ENCODE measurements around the gene PROSER3. TPM values are rescaled to one million over a fixed set of nuclear protein-coding genes. Genes with fewer than 3 reads are reported as not detected.
A peak's percentile ranks its signal among the peaks of the same experiment; 100 is the strongest.

The PROSER3 gene
- total and polyA plus RNA-seq, 2 experiments from 2014 or later = 2.7 to 12.6 TPM

GRCh38 chr19:35754370-35755130 is 3.4 kb upstream of the PROSER3 start:
- 69 to 70% methylated on average over 11 to 13 of the region's 13 CpGs for WGBS, 2 experiments (ENCODE audit: low coverage in 1 of 2, low lambda C conversion rate in 2 of 2, missing lambda C conversion rate in 2 of 2)
- Histone ChIP-seq H3K9me3 (ENCODE audit: low read depth) (no peaks in the 10 kb centered on the region), H3F3A (ENCODE audit: insufficient read depth) (peaks cover 3% of the 10 kb centered on the region; the same call in 1 of the 2 replicates), H3K4me1 (ENCODE audit: insufficient read depth) (peaks cover 24% of the 10 kb centered on the region), H3K4me2 (ENCODE audit: unreplicated experiment) (no peak overlapping the region), H3K79me2 (ENCODE audit: insufficient read depth) (peaks cover 27% of the 10 kb centered on the region), H3K36me3 (ENCODE audit: low read depth) (no peaks in the 10 kb centered on the region), H3K27ac (peak overlapping the region; percentile 97), H3K9me2 (ENCODE audit: insufficient read depth) (no peaks in the 10 kb centered on the region), H4K20me1 (ENCODE audit: insufficient read depth) (no peaks in the 10 kb centered on the region), H3K4me3 (no peak overlapping the region), H3K27me3 (replicated peaks; ENCODE audit: insufficient read depth) (no peaks in the 10 kb centered on the region), H2AFZ (no peak overlapping the region), H3K9ac (peak overlapping the region; percentile 86)
- in situ Hi-C loops (cut with MboI) = no loop called here
- no peak for DNase-seq
- TF ChIP-seq EZH2phosphoT487 (IDR thresholded peaks at IDR 0.05; ENCODE audit: insufficient read depth, low read depth) = no peak
- no peak for TF ChIP-seq EZH2 (IDR thresholded peaks at IDR 0.05; ENCODE audit: insufficient read depth, poor library complexity, severe bottlenecking)

GRCh38 chr19:35755131-35755549 is 2.8 kb upstream of the PROSER3 start:
- peak overlapping the region; percentile 91 for H3K4me2 ChIP-seq (ENCODE audit: unreplicated experiment)
- H3K36me3 ChIP-seq (ENCODE audit: low read depth) = no peaks in the 10 kb centered on the region
- H3K27ac ChIP-seq = peak overlapping the region; percentile 97
- in situ Hi-C loops (cut with MboI) = no loop called here
- H3F3A ChIP-seq (ENCODE audit: insufficient read depth) = peaks cover 3% of the 10 kb centered on the region; the same call in 1 of the 2 replicates
- peak overlapping the region; percentile 84 for H3K4me3 ChIP-seq
- TF ChIP-seq EZH2 (IDR thresholded peaks at IDR 0.05; ENCODE audit: insufficient read depth, poor library complexity, severe bottlenecking) = no peak
- no peak for TF ChIP-seq EZH2phosphoT487 (IDR thresholded peaks at IDR 0.05; ENCODE audit: insufficient read depth, low read depth)
- H3K9me2 ChIP-seq (ENCODE audit: insufficient read depth) = no peaks in the 10 kb centered on the region
- H3K9ac ChIP-seq = peak overlapping the region; percentile 86
- no peak for DNase-seq
- no peaks in the 10 kb centered on the region for H4K20me1 ChIP-seq (ENCODE audit: insufficient read depth)
- H3K4me1 ChIP-seq (ENCODE audit: insufficient read depth) = peaks cover 21% of the 10 kb centered on the region
- H2AFZ ChIP-seq = peak overlapping the region; percentile 42; the same call in 1 of the 2 replicates
- 26 to 37% methylated on average over 10 to 17 of the region's 17 CpGs for WGBS, 2 experiments (ENCODE audit: low coverage in 1 of 2, low lambda C conversion rate in 2 of 2, missing lambda C conversion rate in 2 of 2)
- peaks cover 27% of the 10 kb centered on the region for H3K79me2 ChIP-seq (ENCODE audit: insufficient read depth)
- no peaks in the 10 kb centered on the region for H3K27me3 ChIP-seq (replicated peaks; ENCODE audit: insufficient read depth)
- H3K9me3 ChIP-seq (ENCODE audit: low read depth) = no peaks in the 10 kb centered on the region

- 2 to 4% methylated on average over 27 to 55 of the region's 74 CpGs for WGBS, 2 experiments (ENCODE audit: low coverage in 1 of 2, low lambda C conversion rate in 2 of 2, missing lambda C conversion rate in 2 of 2)
- no peaks in the 10 kb centered on the region for H4K20me1 ChIP-seq (ENCODE audit: insufficient read depth)
- H3F3A ChIP-seq (ENCODE audit: insufficient read depth) = peaks cover 3% of the 10 kb centered on the region; the same call in 1 of the 2 replicates
- peak overlapping the region; percentile 86 for H3K9ac ChIP-seq
- peaks cover 27% of the 10 kb centered on the region for H3K79me2 ChIP-seq (ENCODE audit: insufficient read depth)
- H3K27ac ChIP-seq = peak overlapping the region; percentile 97
- no peaks in the 10 kb centered on the region for H3K9me3 ChIP-seq (ENCODE audit: low read depth)
- TF ChIP-seq EZH2phosphoT487 (IDR thresholded peaks at IDR 0.05; ENCODE audit: insufficient read depth, low read depth) (no peak), EZH2 (IDR thresholded peaks at IDR 0.05; ENCODE audit: insufficient read depth, poor library complexity, severe bottlenecking) (no peak)
- H3K36me3 ChIP-seq (ENCODE audit: low read depth) = peaks cover 2% of the 10 kb centered on the region; the same call in 1 of the 2 replicates
- no peaks in the 10 kb centered on the region for H3K27me3 ChIP-seq (replicated peaks; ENCODE audit: insufficient read depth)
- peak overlapping the region; percentile 84 for H3K4me3 ChIP-seq
- peaks cover 21% of the 10 kb centered on the region for H3K4me1 ChIP-seq (ENCODE audit: insufficient read depth)
- peak overlapping the region; percentile 42 for H2AFZ ChIP-seq
- no peaks in the 10 kb centered on the region for H3K9me2 ChIP-seq (ENCODE audit: insufficient read depth)
- peak; percentile 91 for DNase-seq
- in situ Hi-C loops (cut with MboI) = no loop called here
- peak overlapping the region; percentile 91 for H3K4me2 ChIP-seq (ENCODE audit: unreplicated experiment)
These were observed 2.2 kb upstream of the PROSER3 start for GRCh38 chr19:35755550-35756376.
